ENCODE measurements around the gene XRCC1.

Gene XRCC1

DNA sequence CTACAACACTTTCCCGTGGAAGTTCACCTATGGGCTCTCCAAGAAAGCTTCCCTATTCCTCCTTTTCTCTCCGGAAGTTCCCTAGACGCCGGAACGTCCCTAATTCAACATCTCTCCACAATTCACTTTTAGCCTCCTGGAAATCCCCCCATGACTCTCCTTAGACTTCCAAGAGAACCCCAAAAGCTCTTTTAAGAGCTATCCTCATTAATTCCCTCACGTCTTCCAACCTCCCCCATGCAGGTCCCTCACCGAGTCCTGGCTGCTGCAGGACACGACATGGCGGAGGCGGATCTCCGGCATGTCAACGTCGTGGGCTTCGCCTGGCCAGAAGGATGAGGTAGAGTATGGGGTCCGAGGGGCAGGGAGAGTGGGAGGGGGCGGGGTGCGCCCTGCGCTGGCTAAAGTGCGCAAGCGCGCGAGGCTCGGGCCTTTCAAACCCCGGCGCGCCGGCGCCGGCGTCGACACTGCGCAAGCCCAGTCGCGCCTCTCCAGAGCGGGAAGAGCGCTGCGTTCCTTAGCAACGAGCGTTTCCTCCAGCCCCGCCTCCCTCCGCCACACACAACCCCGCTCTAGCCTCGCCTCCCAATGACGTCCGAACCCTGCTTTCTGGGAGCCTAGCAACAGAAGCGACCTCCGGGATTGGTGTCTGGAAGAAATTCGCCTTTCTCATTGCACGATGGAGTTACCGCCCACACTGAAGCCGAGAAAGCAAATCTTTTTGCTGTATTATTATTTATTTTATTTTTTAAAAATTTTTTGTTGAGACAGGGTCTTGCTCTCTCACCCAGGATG is at the start of gene XRCC1, which contains the start of gene PINLYP (continued):
- TF ChIP-seq, protein P1, sequence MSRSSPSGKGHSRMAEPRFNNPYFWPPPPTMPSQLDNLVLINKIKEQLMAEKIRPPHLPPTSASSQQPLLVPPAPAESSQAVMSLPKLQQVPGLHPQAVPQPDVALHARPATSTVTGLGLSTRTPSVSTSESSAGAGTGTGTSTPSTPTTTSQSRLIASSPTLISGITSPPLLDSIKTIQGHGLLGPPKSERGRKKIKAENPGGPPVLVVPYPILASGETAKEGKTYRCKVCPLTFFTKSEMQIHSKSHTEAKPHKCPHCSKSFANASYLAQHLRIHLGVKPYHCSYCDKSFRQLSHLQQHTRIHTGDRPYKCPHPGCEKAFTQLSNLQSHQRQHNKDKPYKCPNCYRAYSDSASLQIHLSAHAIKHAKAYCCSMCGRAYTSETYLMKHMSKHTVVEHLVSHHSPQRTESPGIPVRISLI (tag by site-specific recombination; IDR thresholded peaks at IDR 0.05): no peak
- TF ChIP-seq ZNF785 (tag by site-specific recombination; IDR thresholded peaks at IDR 0.05) (no peak), ZSCAN16 (tag by site-specific recombination; IDR thresholded peaks at IDR 0.05) (no peak), ZNF529 (tag by site-specific recombination; IDR thresholded peaks at IDR 0.05; ENCODE audit: insufficient replicate concordance) (no peak), SP3 (tag by site-specific recombination; IDR thresholded peaks at IDR 0.05) (peak; percentile 69), MZF1 (tag by site-specific recombination; IDR thresholded peaks at IDR 0.05; ENCODE audit: borderline replicate concordance) (no peak), HOXC10 (CRISPR knock-in tag; IDR thresholded peaks at IDR 0.05) (no peak), ZBTB48 (tag by site-specific recombination; IDR thresholded peaks at IDR 0.05) (peak; percentile 94), ZNF596 (tag by site-specific recombination; IDR thresholded peaks at IDR 0.05) (no peak), ZNF169 (tag by site-specific recombination; IDR thresholded peaks at IDR 0.05) (no peak), IKZF3 (tag by site-specific recombination; IDR thresholded peaks at IDR 0.05) (peak; percentile 62), ZFP41 (tag by site-specific recombination; IDR thresholded peaks at IDR 0.05; ENCODE audit: borderline replicate concordance) (no peak), ZNF585B (tag by site-specific recombination; IDR thresholded peaks at IDR 0.05) (no peak), ZNF48 (tag by site-specific recombination; IDR thresholded peaks at IDR 0.05) (no peak), ZNF549 (tag by site-specific recombination; IDR thresholded peaks at IDR 0.05) (no peak), ZNF274 (IDR thresholded peaks at IDR 0.05; ENCODE audit: low read length) (no peak), ZNF274 (tag by site-specific recombination; IDR thresholded peaks at IDR 0.05; ENCODE audit: borderline replicate concordance) (no peak), SALL2 (tag by site-specific recombination; IDR thresholded peaks at IDR 0.05; ENCODE audit: borderline replicate concordance) (no peak), ZNF660 (tag by site-specific recombination; IDR thresholded peaks at IDR 0.05) (peak; percentile 78), ZNF426 (tag by site-specific recombination; IDR thresholded peaks at IDR 0.05) (no peak), ZFHX2 (tag by site-specific recombination; conservative IDR thresholded peaks at IDR 0.05) (peak; percentile 88), ZNF155 (tag by site-specific recombination; IDR thresholded peaks at IDR 0.05) (no peak)
- TF ChIP-seq, protein P2, sequence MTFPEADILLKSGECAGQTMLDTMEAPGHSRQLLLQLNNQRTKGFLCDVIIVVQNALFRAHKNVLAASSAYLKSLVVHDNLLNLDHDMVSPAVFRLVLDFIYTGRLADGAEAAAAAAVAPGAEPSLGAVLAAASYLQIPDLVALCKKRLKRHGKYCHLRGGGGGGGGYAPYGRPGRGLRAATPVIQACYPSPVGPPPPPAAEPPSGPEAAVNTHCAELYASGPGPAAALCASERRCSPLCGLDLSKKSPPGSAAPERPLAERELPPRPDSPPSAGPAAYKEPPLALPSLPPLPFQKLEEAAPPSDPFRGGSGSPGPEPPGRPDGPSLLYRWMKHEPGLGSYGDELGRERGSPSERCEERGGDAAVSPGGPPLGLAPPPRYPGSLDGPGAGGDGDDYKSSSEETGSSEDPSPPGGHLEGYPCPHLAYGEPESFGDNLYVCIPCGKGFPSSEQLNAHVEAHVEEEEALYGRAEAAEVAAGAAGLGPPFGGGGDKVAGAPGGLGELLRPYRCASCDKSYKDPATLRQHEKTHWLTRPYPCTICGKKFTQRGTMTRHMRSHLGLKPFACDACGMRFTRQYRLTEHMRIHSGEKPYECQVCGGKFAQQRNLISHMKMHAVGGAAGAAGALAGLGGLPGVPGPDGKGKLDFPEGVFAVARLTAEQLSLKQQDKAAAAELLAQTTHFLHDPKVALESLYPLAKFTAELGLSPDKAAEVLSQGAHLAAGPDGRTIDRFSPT (tag by site-specific recombination; IDR thresholded peaks at IDR 0.05): no peak
- TF ChIP-seq, protein P3, sequence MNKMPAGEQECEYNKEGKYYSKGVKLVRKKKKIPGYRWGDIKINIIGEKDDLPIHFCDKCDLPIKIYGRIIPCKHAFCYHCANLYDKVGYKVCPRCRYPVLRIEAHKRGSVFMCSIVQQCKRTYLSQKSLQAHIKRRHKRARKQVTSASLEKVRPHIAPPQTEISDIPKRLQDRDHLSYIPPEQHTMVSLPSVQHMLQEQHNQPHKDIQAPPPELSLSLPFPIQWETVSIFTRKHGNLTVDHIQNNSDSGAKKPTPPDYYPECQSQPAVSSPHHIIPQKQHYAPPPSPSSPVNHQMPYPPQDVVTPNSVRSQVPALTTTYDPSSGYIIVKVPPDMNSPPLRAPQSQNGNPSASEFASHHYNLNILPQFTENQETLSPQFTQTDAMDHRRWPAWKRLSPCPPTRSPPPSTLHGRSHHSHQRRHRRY (tag by site-specific recombination; IDR thresholded peaks at IDR 0.05): peak; percentile 35; the same call in 1 of the 2 replicates
- TF ChIP-seq, protein P4, sequence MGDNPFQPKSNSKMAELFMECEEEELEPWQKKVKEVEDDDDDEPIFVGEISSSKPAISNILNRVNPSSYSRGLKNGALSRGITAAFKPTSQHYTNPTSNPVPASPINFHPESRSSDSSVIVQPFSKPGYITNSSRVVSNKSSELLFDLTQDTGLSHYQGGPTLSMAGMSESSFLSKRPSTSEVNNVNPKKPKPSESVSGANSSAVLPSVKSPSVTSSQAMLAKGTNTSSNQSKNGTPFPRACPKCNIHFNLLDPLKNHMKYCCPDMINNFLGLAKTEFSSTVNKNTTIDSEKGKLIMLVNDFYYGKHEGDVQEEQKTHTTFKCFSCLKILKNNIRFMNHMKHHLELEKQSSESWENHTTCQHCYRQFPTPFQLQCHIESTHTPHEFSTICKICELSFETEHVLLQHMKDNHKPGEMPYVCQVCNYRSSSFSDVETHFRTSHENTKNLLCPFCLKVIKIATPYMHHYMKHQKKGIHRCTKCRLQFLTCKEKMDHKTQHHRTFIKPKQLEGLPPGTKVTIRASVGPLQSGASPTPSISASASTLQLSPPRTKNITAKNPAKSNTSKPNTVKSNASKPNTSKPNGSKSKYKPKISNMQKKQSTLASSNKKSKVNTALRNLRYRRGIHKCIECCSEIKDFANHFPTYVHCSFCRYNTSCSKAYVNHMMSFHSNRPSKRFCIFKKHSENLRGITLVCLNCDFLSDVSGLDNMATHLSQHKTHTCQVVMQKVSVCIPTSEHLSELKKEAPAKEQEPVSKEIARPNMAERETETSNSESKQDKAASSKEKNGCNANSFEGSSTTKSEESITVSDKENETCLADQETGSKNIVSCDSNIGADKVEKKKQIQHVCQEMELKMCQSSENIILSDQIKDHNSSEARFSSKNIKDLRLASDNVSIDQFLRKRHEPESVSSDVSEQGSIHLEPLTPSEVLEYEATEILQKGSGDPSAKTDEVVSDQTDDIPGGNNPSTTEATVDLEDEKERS (tag by site-specific recombination; IDR thresholded peaks at IDR 0.05): no peak
- TF ChIP-seq, protein P5, sequence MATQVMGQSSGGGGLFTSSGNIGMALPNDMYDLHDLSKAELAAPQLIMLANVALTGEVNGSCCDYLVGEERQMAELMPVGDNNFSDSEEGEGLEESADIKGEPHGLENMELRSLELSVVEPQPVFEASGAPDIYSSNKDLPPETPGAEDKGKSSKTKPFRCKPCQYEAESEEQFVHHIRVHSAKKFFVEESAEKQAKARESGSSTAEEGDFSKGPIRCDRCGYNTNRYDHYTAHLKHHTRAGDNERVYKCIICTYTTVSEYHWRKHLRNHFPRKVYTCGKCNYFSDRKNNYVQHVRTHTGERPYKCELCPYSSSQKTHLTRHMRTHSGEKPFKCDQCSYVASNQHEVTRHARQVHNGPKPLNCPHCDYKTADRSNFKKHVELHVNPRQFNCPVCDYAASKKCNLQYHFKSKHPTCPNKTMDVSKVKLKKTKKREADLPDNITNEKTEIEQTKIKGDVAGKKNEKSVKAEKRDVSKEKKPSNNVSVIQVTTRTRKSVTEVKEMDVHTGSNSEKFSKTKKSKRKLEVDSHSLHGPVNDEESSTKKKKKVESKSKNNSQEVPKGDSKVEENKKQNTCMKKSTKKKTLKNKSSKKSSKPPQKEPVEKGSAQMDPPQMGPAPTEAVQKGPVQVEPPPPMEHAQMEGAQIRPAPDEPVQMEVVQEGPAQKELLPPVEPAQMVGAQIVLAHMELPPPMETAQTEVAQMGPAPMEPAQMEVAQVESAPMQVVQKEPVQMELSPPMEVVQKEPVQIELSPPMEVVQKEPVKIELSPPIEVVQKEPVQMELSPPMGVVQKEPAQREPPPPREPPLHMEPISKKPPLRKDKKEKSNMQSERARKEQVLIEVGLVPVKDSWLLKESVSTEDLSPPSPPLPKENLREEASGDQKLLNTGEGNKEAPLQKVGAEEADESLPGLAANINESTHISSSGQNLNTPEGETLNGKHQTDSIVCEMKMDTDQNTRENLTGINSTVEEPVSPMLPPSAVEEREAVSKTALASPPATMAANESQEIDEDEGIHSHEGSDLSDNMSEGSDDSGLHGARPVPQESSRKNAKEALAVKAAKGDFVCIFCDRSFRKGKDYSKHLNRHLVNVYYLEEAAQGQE (tag by site-specific recombination; IDR thresholded peaks at IDR 0.05): no peak
- TF ChIP-seq, protein P6, sequence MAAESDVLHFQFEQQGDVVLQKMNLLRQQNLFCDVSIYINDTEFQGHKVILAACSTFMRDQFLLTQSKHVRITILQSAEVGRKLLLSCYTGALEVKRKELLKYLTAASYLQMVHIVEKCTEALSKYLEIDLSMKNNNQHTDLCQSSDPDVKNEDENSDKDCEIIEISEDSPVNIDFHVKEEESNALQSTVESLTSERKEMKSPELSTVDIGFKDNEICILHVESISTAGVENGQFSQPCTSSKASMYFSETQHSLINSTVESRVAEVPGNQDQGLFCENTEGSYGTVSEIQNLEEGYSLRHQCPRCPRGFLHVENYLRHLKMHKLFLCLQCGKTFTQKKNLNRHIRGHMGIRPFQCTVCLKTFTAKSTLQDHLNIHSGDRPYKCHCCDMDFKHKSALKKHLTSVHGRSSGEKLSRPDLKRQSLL (tag by site-specific recombination; IDR thresholded peaks at IDR 0.05): no peak

All from HEK293 (cell line).